Glomerular visceral epithelial cell (primary cell): ENCODE measurements around the gene NINL.
A peak's percentile ranks its signal among the peaks of the same experiment; 100 is the strongest.
"Not testable (repeated sequence)": the region's sequence is repeated elsewhere in the genome, so short reads cannot be mapped to it uniquely, and the experiment has no call there.

Experiments used
- DNase-seq: peaks from one replicate; pipeline ENCODE4 v3.0.0-alpha.2; 2016; ENCODE audit errors: extremely low spot score

The NINL gene

DNA sequence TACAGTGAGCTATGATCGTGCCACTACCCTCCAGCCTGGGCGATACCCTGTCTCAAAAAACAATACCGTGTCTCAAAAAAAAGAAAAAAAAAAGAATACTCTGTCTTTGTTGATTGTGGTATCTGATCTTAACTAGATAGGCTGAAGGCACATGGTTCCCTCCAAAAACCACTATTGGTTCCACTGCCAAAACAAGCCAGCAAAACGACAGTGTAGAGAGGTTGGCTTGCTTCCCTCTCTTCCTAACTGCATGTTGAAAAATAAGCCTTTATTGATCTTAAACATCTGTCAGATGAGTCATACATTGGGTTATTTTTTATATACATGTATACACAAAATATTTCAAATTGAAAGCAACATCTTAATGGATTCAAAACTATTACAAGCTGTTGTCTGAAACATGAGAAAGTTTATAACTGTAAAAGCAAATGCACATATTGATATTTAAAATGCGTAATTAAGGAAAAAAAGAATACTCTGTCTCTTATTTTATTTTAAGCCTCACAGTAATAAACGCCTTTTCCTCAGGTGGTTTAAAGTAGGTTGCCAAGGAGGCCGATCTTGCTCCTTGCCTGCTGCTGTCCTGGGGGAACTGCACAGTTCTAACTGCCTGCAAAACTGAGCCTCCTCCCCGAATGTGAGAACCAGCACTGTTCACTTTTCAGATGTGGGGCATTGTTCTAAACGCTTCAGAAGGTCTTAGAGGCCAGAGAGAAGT, 7.0 kb upstream of the NINL start:
- DNase-seq, result no peak

DNA sequence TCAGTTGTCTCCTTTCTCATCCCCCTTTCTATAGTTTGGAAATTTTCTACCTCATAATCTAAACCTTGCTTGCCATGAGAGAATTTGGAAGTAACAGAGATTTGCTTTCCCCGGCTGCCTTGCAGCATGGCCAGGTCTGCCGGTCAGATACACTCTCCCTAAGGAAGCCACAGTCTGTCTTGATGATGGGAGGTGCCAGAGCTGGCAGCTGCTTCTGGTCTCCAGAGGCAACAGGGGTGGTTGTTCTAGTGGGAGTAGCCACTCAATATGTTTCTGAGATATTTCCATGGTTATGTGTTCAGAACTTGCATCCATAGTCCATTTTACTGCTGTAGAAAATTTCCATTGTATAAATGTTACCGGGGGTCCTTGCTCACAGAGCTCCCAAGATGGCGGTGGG, 5.4 kb upstream of the NINL start:
- not testable (repeated sequence) for DNase-seq

- DNase-seq, result no peak
These were observed 3.2 kb upstream of the NINL start for GRCh38 chr20:25588491-25588890.

DNA sequence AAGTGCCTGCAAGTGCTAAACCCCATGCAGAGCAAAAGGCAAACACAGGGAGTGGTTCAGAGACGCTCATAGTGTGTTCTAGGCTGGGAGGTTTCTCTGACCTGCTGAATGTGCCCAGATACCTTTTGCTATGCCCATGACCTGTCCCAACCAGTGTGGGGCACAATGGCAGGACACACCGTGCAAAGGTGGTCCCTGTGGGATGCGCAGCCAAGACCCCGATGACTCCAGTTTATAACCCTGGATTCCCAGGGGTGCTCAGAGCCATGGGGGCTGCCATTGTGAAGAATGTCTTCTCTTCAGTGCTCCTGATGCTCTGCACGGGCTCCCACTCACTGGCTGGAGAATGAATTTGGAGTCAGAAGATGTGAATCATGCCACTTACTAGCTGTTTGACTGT, 2.2 kb upstream of the NINL start:
- DNase-seq, result no peak

DNA sequence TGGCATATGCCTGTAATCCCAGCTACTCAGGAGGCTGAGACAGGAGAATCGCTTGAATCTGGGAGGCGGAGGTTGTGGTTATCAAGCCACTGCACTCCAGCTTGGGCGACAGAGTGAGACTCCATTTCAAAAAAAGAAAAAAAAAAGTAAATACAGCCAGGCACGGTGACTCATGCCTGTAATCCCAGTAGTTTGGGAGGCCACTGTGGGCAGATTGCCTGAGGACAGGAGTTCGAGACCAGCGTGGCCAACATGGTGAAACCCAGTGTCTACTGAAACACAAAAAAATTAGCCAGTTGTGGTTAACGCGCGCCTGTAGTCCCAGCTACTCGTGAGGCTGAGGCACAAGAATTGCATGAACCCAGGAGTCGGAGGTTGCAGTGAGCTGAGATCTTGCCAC, 1.5 kb upstream of the NINL start:
- peak; percentile 27 for DNase-seq

- DNase-seq, result not testable (repeated sequence)
These were observed 1.7 kb downstream of the NINL start for GRCh38 chr20:25583607-25584006.

DNA sequence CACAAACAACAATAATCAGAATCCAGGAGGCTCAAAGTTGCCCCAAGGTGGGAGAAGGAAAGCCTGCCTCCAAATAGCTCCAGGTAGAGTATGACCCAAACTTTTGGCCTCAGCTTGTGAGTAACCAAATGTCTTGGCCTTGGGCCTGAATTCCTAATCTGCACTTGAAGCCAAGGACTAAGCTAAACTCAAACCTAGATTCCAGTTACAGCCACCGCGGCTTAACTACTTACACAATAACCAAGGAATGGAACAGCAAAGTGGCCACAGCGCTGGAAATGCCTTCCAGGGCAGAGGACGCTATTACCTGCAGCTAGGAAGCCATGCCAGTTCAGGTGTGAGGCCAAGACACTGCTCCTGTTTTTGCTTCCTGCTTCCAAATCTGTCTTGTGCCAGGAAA, 4.6 kb downstream of the NINL start:
- DNase-seq, result no peak

DNA sequence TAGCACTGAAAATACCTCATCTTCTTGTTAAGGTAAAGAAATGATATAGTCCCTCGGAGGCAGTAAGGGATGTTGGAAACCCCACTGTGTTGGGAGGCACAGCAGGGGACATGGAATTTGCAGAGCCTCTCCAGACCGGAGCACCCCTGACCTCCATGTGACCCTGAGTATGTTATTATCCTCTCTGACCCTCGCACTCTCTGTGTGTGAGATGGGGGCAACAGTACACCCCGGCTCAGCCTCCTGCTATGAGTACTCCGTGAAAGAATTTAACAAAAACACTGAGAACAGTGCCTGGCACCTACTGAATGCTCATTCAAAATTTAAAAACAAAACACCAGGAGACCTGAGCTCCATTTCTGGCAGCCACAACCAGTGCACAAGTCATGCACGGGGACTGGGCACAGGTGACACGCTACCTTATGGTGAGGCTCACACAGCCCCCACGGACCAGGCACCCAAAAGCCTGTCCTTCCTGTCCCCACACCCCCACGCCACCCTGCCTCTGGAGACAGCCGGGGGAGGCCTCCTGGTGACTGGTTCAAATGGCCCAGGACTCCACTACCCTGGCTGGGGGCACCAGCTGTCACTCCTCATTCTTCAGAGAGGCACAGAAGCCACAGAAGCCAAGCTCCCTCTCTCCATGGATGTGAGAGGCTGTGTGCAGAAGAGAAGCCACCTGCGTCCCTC, 6.1 kb downstream of the NINL start:
- DNase-seq, result no peak

DNA sequence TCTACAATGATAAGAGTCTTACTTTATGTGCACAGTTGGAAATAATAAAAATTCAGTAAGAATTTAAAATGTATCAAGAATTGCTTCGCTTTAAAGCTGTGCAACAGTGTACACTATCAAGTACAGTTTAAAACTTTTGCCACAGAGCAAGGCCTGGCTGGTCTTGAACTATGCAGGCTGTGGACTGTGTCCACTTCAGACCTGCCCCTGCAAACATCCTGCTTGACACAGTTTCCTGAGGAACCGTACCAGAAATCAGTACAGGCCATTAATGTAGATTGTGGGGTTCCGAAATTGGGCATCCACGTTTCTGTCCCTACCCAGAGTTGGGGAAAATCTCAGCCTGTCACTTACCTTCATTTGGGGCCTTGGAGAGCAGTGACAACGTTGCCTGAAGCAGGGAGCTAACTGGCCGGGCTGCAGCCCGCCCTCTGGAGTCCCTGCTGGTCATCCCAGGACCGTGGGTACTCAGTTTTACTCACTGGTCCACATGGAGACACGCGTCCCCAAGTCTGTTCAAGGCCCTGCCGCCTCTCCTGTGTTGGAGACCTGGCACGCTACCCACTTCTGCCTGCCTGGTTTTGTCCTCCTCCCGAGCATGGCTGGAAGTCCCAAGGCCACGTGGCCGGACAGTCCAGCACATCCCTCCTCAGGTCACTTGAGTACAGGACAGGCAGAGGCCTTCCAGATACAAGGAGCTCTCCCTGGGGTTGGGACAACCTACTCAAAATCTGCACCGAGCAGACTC, 8.4 kb downstream of the NINL start:
- DNase-seq, result no peak

DNA sequence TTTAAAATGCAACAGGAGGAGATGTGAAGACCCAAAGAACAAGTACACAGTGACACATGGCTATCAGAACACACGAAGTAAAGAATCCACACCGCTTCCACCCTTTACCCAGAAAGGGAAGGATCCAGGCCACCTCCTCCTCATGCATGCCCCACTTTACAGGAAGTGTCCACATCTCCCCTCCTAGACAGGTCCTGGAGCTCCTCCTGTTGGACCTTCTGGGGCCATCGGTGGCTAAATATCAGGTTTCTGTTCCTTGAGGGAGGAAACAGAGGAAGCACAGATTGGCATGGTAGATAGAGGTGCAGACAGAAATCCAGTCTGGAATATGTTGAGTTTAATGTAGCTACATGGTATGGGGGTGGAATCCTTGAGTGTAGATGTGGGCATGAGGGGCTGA, 10.9 kb downstream of the NINL start:
- DNase-seq, result peak; percentile 54

- DNase-seq, result no peak
These were observed 11.8 kb downstream of the NINL start for GRCh38 chr20:25573288-25574251.

DNA sequence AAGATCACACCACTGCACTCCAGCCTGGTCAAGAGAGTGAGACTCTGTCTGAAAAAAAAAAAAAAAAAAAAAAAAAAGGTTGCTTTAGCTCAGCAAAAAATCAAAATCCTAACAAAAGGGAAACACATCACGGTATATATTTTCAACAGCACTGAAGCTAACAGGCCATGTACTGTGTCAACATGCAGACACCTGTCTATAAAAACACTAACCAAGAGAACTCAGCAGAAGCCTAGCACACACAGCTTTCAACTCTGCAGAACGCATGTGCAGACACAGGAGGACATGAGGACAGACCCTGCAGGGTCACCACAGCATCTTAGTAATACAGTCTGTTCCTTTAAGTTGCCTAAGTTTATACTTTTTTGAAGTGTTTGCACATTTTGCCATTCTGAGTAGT, 13.5 kb downstream of the NINL start:
- no peak for DNase-seq

DNA sequence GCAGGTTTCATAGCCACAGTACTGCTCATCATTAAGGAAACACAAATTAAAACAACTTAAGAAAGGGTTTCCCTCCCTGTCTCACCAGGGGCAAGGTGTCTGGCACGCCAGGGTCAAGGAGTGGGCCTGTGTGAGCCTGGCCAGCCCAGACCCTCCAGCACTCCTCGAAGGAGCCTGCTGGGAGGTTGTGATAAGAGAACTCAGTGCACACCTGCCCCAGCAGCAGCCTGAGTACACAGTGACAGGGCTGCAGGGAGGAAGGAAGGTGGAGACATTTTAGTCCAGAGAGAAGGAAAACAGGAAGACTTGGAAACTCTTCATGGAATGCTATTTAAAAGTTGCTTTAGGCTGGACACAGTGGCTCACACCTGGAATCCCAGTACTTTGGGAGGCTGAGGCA, 14.1 kb downstream of the NINL start:
- DNase-seq, result no peak

GRCh38 chr20:25570148-25570530, 15.2 kb downstream of the NINL start:
- DNase-seq, result no peak

- no peak for DNase-seq
These were observed 18.0 kb downstream of the NINL start for GRCh38 chr20:25567286-25567685.

GRCh38 chr20:25566821-25567220, 18.5 kb downstream of the NINL start:
- no peak for DNase-seq

GRCh38 chr20:25565578-25566157, 19.7 kb downstream of the NINL start:
- no peak for DNase-seq

DNA sequence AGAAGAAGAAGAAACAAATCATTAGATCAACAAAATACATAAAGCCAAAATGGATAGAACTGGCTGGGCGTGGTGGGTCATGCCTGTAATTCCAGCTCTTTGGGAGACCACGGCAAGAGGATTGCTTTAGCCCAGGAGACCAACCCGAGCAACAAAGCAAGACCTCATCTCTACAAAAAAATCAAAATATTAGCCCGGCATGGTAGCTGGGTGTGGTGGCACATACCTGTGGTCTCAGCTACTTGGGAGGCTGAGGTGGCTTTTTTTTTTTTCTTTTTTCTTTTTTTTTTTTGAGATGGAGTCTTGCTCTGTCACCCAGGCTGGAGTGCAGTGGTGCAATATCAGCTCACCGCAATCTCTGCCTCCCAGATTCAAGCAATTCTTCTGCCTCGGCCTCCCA, 21.5 kb downstream of the NINL start:
- DNase-seq, result no peak

- DNase-seq, result no peak
These were observed 22.0 kb downstream of the NINL start for GRCh38 chr20:25563362-25563761.

GRCh38 chr20:25561771-25562170, 23.6 kb downstream of the NINL start:
- DNase-seq, result not testable (repeated sequence)

DNA sequence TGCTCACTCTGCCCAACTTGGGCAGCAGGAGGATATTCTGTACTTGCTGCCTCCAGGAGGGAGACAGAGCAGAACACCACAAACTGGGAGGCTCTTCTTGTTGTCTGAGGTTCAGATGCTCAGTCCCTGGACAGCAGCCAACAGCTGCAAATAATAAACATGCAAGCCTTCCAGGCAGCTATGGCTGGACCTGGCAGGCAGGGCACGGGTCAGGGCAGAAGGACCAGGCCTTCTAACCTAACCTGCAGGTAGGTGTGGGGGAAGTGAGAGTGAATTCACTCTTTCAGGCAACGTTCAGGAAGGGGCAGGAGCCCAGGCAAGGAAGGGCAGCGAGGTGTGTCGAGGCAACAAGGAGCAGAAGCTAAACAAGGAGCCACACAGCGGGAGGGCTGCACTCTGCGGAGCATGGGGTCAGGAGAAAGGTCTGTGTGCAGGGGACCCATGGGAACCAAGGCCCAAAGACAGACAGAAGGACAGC, 31.5 kb downstream of the NINL start:
- peak; percentile 89 for DNase-seq
